ENCODE measurements around the gene TNIP3.

DNA sequence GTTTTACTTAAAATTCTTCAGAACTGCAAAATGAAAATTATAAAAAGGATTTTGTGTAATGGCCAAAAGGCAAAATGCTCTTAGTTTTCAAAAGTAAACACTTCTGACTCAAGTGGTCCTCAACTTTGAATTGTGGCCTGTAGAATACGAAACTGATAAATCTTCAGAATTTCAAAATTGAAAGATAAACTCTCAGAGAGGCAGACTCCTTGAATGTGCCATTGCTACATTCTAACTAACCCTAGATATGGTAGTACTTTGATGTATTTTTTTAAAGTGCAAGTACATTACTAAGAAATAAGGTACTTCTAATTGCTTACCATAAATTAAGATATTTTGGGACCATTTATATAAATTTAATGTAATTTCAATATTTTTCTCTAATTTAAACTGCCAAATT, 44.4 kb downstream of the TNIP3 start:
- TF ChIP-seq, protein P1, sequence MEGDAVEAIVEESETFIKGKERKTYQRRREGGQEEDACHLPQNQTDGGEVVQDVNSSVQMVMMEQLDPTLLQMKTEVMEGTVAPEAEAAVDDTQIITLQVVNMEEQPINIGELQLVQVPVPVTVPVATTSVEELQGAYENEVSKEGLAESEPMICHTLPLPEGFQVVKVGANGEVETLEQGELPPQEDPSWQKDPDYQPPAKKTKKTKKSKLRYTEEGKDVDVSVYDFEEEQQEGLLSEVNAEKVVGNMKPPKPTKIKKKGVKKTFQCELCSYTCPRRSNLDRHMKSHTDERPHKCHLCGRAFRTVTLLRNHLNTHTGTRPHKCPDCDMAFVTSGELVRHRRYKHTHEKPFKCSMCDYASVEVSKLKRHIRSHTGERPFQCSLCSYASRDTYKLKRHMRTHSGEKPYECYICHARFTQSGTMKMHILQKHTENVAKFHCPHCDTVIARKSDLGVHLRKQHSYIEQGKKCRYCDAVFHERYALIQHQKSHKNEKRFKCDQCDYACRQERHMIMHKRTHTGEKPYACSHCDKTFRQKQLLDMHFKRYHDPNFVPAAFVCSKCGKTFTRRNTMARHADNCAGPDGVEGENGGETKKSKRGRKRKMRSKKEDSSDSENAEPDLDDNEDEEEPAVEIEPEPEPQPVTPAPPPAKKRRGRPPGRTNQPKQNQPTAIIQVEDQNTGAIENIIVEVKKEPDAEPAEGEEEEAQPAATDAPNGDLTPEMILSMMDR (optimal IDR thresholded peaks at IDR 0.05 in 1 of 3, IDR thresholded peaks at IDR 0.05 in 1 of 3, conservative IDR thresholded peaks at IDR 0.05 in 1 of 3; ENCODE audit: extremely low read depth in 1 of 3, insufficient read depth in 2 of 3, low read length in 3 of 3) = no peak
- no peak for TF ChIP-seq EZH2 (IDR thresholded peaks at IDR 0.05; ENCODE audit: low read length)

All from keratinocyte (primary cell).